Measurements from ENCODE around the gene DENND1A.

DENND1A gene

GRCh38 chr9:123753016-123753415 is 176.9 kb downstream of the DENND1A start:
- no peak for DNase-seq (ENCODE audit: low read depth)

GRCh38 chr9:123749580-123750202 is 180.2 kb downstream of the DENND1A start:
- no peak for TF ChIP-seq CTCF (conservative IDR thresholded peaks at IDR 0.05; ENCODE audit: control insufficient read depth, insufficient read depth, low read depth, low read length)
- H3K4me3 ChIP-seq (ENCODE audit: control insufficient read depth, low read depth, low read length) = no peak overlapping the region
- peak; percentile 22 for DNase-seq (ENCODE audit: low read depth)

More at GRCh38 chr9:123753016-123753415, 176.9 kb downstream of the DENND1A start:
- no peak for TF ChIP-seq CTCF (conservative IDR thresholded peaks at IDR 0.05; ENCODE audit: control insufficient read depth, insufficient read depth, low read depth, low read length)
- H3K4me3 ChIP-seq (ENCODE audit: control insufficient read depth, low read depth, low read length) = no peak overlapping the region

- no peak for DNase-seq (ENCODE audit: low read depth)
- TF ChIP-seq CTCF (conservative IDR thresholded peaks at IDR 0.05; ENCODE audit: control insufficient read depth, insufficient read depth, low read depth, low read length) = no peak
- H3K4me3 ChIP-seq (ENCODE audit: control insufficient read depth, low read depth, low read length) = no peak overlapping the region
These were observed 183.2 kb downstream of the DENND1A start for GRCh38 chr9:123746765-123747164.

GRCh38 chr9:123745933-123746332 is 184.0 kb downstream of the DENND1A start:
- no peak overlapping the region for H3K4me3 ChIP-seq (ENCODE audit: control insufficient read depth, low read depth, low read length)
- no peak for DNase-seq (ENCODE audit: low read depth)
- TF ChIP-seq CTCF (conservative IDR thresholded peaks at IDR 0.05; ENCODE audit: control insufficient read depth, insufficient read depth, low read depth, low read length) = no peak

- TF ChIP-seq CTCF (conservative IDR thresholded peaks at IDR 0.05; ENCODE audit: control insufficient read depth, insufficient read depth, low read depth, low read length) = no peak
- DNase-seq (ENCODE audit: low read depth) = no peak
- H3K4me3 ChIP-seq (ENCODE audit: control insufficient read depth, low read depth, low read length) = no peak overlapping the region
These were observed 184.5 kb downstream of the DENND1A start for GRCh38 chr9:123745451-123745850.

GRCh38 chr9:123743737-123744136 is 186.2 kb downstream of the DENND1A start:
- no peak for TF ChIP-seq CTCF (conservative IDR thresholded peaks at IDR 0.05; ENCODE audit: control insufficient read depth, insufficient read depth, low read depth, low read length)
- no peak for DNase-seq (ENCODE audit: low read depth)
- H3K4me3 ChIP-seq (ENCODE audit: control insufficient read depth, low read depth, low read length) = no peak overlapping the region
